Hepatocyte (in vitro differentiated cells): ENCODE measurements around the gene RNF32. TPM values are rescaled to one million over a fixed set of nuclear protein-coding genes. Genes with fewer than 3 reads are reported as not detected.

ENCODE experiments used
- DNase-seq: peaks from one replicate; pipeline ENCODE4 v3.0.0-alpha.2; 2016; ENCODE audit warnings: low spot score
- H2AFZ ChIP-seq: fragments of 200-600 bp; sonication (generic); 2 replicates; pipeline ENCODE4 v1.6.0; 2016; ENCODE audit warnings: antibody characterized with exemption, mild to moderate bottlenecking
- H3K27ac ChIP-seq: fragments of 200-600 bp; sonication (generic); 2 replicates; pipeline ENCODE4 v1.5.1; 2016; ENCODE audit warnings: mild to moderate bottlenecking
- H3K27me3 ChIP-seq: fragments of 200-600 bp; sonication (generic); 2 replicates; pipeline ENCODE4 v1.6.1; 2016
- H3K36me3 ChIP-seq: fragments of 200-600 bp; sonication (generic); replicated peaks from 2 replicates; pipeline ENCODE4 v1.5.1; 2016; ENCODE audit warnings: low read depth; ENCODE audit not compliant: insufficient read depth
- H3K4me1 ChIP-seq: fragments of 200-600 bp; sonication (generic); 2 replicates; pipeline ENCODE4 v1.5.1; 2016; ENCODE audit warnings: mild to moderate bottlenecking, moderate library complexity; ENCODE audit not compliant: insufficient read depth
- H3K4me2 ChIP-seq: fragments of 200-600 bp; sonication (generic); 2 replicates; pipeline ENCODE4 v1.6.0; 2016
- H3K4me3 ChIP-seq: fragments of 200-600 bp; sonication (generic); 2 replicates; pipeline ENCODE4 v1.5.1; 2016; ENCODE audit warnings: mild to moderate bottlenecking
- H3K79me2 ChIP-seq: fragments of 200-600 bp; sonication (generic); 2 replicates; pipeline ENCODE4 v1.6.0; 2017; ENCODE audit warnings: mild to moderate bottlenecking
- H3K9me2 ChIP-seq: fragments of 200-600 bp; sonication (generic); replicated peaks from 2 replicates; pipeline ENCODE4 v1.6.0; 2017; ENCODE audit warnings: mild to moderate bottlenecking; ENCODE audit not compliant: insufficient read depth
- H3K9me3 ChIP-seq: fragments of 200-600 bp; sonication (generic); 2 replicates; pipeline ENCODE4 v1.5.1; 2016; ENCODE audit warnings: low read depth, mild to moderate bottlenecking
- H4K20me1 ChIP-seq: fragments of 200-600 bp; sonication (generic); 2 replicates; pipeline ENCODE4 v1.6.0; 2016; ENCODE audit warnings: mild to moderate bottlenecking; ENCODE audit not compliant: insufficient read depth, poor library complexity, severe bottlenecking
- CTCF ChIP-seq: fragments of 200-600 bp; sonication (generic); IDR thresholded peaks from 2 replicates; pipeline ENCODE4 v1.5.1; 2016; ENCODE audit warnings: antibody characterized with exemption, mild to moderate bottlenecking; ENCODE audit not compliant: poor library complexity
- EZH2 ChIP-seq: fragments of 200-600 bp; sonication (generic); IDR thresholded peaks from 2 replicates; pipeline ENCODE4 v1.6.1; 2016; ENCODE audit warnings: antibody characterized with exemption, mild to moderate bottlenecking, borderline replicate concordance
- EZH2phosphoT487 ChIP-seq: fragments of 200-600 bp; sonication (generic); IDR thresholded peaks from one replicate; pipeline ENCODE4 v1.6.1; 2018; ENCODE audit warnings: antibody characterized with exemption, mild to moderate bottlenecking, low read depth, moderate library complexity; ENCODE audit not compliant: unreplicated experiment, severe bottlenecking
- WGBS: methylation state at CpG from one replicate; pipeline ENCODE4 v1.1.6; 2016; ENCODE audit warnings: low lambda C conversion rate; ENCODE audit errors: missing lambda C conversion rate; 5-methylcytosine and 5-hydroxymethylcytosine counted together
- polyA plus RNA-seq: library from polyadenylated mRNA; unstranded; fragments of >200 nt; fragmentation: Nextera tagmentation; extraction: Ambion mirVana; gene quantifications from 2 replicates; pipeline ENCODE4 v1.2.1, GENCODE V29; 2016
- total RNA-seq: library from RNA; depleted of rRNA; stranded (reverse); fragments of >200 nt; gene quantifications from 2 replicates; pipeline ENCODE4 v1.2.3, GENCODE V29; 2014

The RNF32 gene
- total and polyA plus RNA-seq, 2 experiments from 2014 or later: 1.4 to 2.9 TPM

- Histone ChIP-seq H3K4me2 (no peak overlapping the region), H3K9me2 (no peaks in the 10 kb centered on the region), H3K4me1 (no peaks in the 10 kb centered on the region), H3K79me2 (no peaks in the 10 kb centered on the region), H3K9me3 (no peaks in the 10 kb centered on the region), H3K27ac (no peak overlapping the region), H3K36me3 (no peaks in the 10 kb centered on the region), H3K27me3 (no peaks in the 10 kb centered on the region), H3K4me3 (no peak overlapping the region), H4K20me1 (no peaks in the 10 kb centered on the region), H2AFZ (no peak overlapping the region)
- TF ChIP-seq EZH2phosphoT487 (no peak), EZH2 (no peak), CTCF (no peak)
- WGBS: 83% methylated on average over 7 of the region's 7 CpGs
- no peak for DNase-seq
Observed at GRCh38 chr7:156656598-156656997, 16.0 kb downstream of the RNF32 start.

GRCh38 chr7:156657681-156658080, 17.1 kb downstream of the RNF32 start:
- Histone ChIP-seq H3K79me2 (no peaks in the 10 kb centered on the region), H3K4me3 (no peak overlapping the region), H3K9me3 (no peaks in the 10 kb centered on the region), H3K4me2 (no peak overlapping the region), H2AFZ (no peak overlapping the region), H3K36me3 (no peaks in the 10 kb centered on the region), H4K20me1 (no peaks in the 10 kb centered on the region), H3K27ac (no peak overlapping the region), H3K9me2 (no peaks in the 10 kb centered on the region), H3K4me1 (no peaks in the 10 kb centered on the region), H3K27me3 (no peaks in the 10 kb centered on the region)
- no peak for DNase-seq
- no peak for TF ChIP-seq EZH2
- TF ChIP-seq EZH2phosphoT487: no peak
- no peak for TF ChIP-seq CTCF
- WGBS: 92% methylated on average over 4 of the region's 4 CpGs

GRCh38 chr7:156659203-156659602, 18.6 kb downstream of the RNF32 start:
- Histone ChIP-seq H3K4me1 (peaks cover 4% of the 10 kb centered on the region), H3K9me3 (no peaks in the 10 kb centered on the region), H4K20me1 (no peaks in the 10 kb centered on the region), H3K79me2 (no peaks in the 10 kb centered on the region), H3K36me3 (no peaks in the 10 kb centered on the region), H3K27me3 (no peaks in the 10 kb centered on the region), H2AFZ (no peak overlapping the region), H3K9me2 (no peaks in the 10 kb centered on the region), H3K4me3 (no peak overlapping the region), H3K27ac (no peak overlapping the region), H3K4me2 (no peak overlapping the region)
- no peak for TF ChIP-seq EZH2
- no peak for TF ChIP-seq EZH2phosphoT487
- no peak for TF ChIP-seq CTCF
- DNase-seq: no peak
- 92% methylated on average over 6 of the region's 6 CpGs for WGBS

- Histone ChIP-seq H2AFZ (no peak overlapping the region), H3K36me3 (no peaks in the 10 kb centered on the region), H4K20me1 (no peaks in the 10 kb centered on the region), H3K9me3 (no peaks in the 10 kb centered on the region), H3K4me2 (no peak overlapping the region), H3K9me2 (no peaks in the 10 kb centered on the region), H3K79me2 (no peaks in the 10 kb centered on the region), H3K27ac (no peak overlapping the region), H3K4me3 (no peak overlapping the region), H3K4me1 (peaks cover 4% of the 10 kb centered on the region), H3K27me3 (no peaks in the 10 kb centered on the region)
- TF ChIP-seq EZH2phosphoT487 (no peak), EZH2 (no peak), CTCF (no peak)
- WGBS: 84% methylated on average over 11 of the region's 11 CpGs
- DNase-seq: no peak
Observed at GRCh38 chr7:156659961-156660360, 19.4 kb downstream of the RNF32 start.
